T-helper 2 cell treated with Interferon-gamma antibody and Interleukin-4, amounts not matched to agents 5 μg/mL and 100 μg/mL, for 36 hours (primary cell): ENCODE data around the gene ROBO1.
"Not testable (repeated sequence)": the region's sequence is repeated elsewhere in the genome, so short reads cannot be mapped to it uniquely, and the experiment has no call there.

Experiments
- DNase-seq: peaks from one replicate; pipeline ENCODE4 v3.0.0; 2021; ENCODE audit warnings: low spot score
- H3K27ac Mint-ChIP-seq: one replicate; pipeline ENCODE4 v1.8.0; 2021; ENCODE audit warnings: mild to moderate bottlenecking, mixed read lengths
- H3K27me3 Mint-ChIP-seq: one replicate; pipeline ENCODE4 v1.8.0; 2021; ENCODE audit warnings: low read depth, mixed read lengths
- H3K36me3 Mint-ChIP-seq: one replicate; pipeline ENCODE4 v1.8.0; 2021; ENCODE audit warnings: low read depth, mixed read lengths
- H3K4me1 Mint-ChIP-seq: one replicate; pipeline ENCODE4 v1.8.0; 2021; ENCODE audit warnings: low read depth, mixed read lengths
- H3K4me3 Mint-ChIP-seq: one replicate; pipeline ENCODE4 v1.8.0; 2022; ENCODE audit warnings: mild to moderate bottlenecking, moderate library complexity, mixed read lengths
- H3K9me3 Mint-ChIP-seq: one replicate; pipeline ENCODE4 v1.8.0; 2021; ENCODE audit warnings: mixed read lengths

ROBO1 gene

GRCh38 chr3:79299949-79300635 lies 467.7 kb downstream of the ROBO1 start:
- H3K4me3 Mint-ChIP-seq, DNase-seq, H3K4me1 Mint-ChIP-seq, H3K27ac Mint-ChIP-seq, H3K27me3 Mint-ChIP-seq, H3K36me3 Mint-ChIP-seq: not testable (repeated sequence)
- H3K9me3 Mint-ChIP-seq, result peaks cover 27% of the 10 kb centered on the region

- no peaks in the 10 kb centered on the region for H3K27me3 Mint-ChIP-seq
- no peak for DNase-seq
- no peaks in the 10 kb centered on the region for H3K4me1 Mint-ChIP-seq
- no peak overlapping the region for H3K4me3 Mint-ChIP-seq
- peaks cover 37% of the 10 kb centered on the region for H3K9me3 Mint-ChIP-seq
- H3K36me3 Mint-ChIP-seq, result no peaks in the 10 kb centered on the region
- H3K27ac Mint-ChIP-seq, result no peak overlapping the region
Measured at GRCh38 chr3:79297245-79297960, 470.4 kb downstream of the ROBO1 start.

- H3K27ac Mint-ChIP-seq, result no peak overlapping the region
- H3K4me3 Mint-ChIP-seq, result no peak overlapping the region
- DNase-seq, result no peak
- H3K36me3 Mint-ChIP-seq, result no peaks in the 10 kb centered on the region
- H3K27me3 Mint-ChIP-seq, result no peaks in the 10 kb centered on the region
- no peaks in the 10 kb centered on the region for H3K4me1 Mint-ChIP-seq
- peaks cover 34% of the 10 kb centered on the region for H3K9me3 Mint-ChIP-seq
Measured at GRCh38 chr3:79286882-79287281, 480.9 kb downstream of the ROBO1 start.

- H3K4me1 Mint-ChIP-seq, result no peaks in the 10 kb centered on the region
- H3K27me3 Mint-ChIP-seq, result no peaks in the 10 kb centered on the region
- DNase-seq, result no peak
- H3K9me3 Mint-ChIP-seq, result peaks cover 27% of the 10 kb centered on the region
- no peak overlapping the region for H3K27ac Mint-ChIP-seq
- no peak overlapping the region for H3K4me3 Mint-ChIP-seq
- no peaks in the 10 kb centered on the region for H3K36me3 Mint-ChIP-seq
Measured at GRCh38 chr3:79285871-79286270, 481.9 kb downstream of the ROBO1 start.

GRCh38 chr3:79285380-79285779 lies 482.4 kb downstream of the ROBO1 start:
- Mint-ChIP-seq H3K27ac (no peak overlapping the region), H3K36me3 (no peaks in the 10 kb centered on the region), H3K4me3 (no peak overlapping the region), H3K27me3 (no peaks in the 10 kb centered on the region), H3K9me3 (peaks cover 22% of the 10 kb centered on the region), H3K4me1 (no peaks in the 10 kb centered on the region)
- DNase-seq, result no peak

- DNase-seq, result no peak
- H3K36me3 Mint-ChIP-seq, result no peaks in the 10 kb centered on the region
- no peaks in the 10 kb centered on the region for H3K27me3 Mint-ChIP-seq
- H3K4me3 Mint-ChIP-seq, result no peak overlapping the region
- peaks cover 23% of the 10 kb centered on the region for H3K9me3 Mint-ChIP-seq
- H3K4me1 Mint-ChIP-seq, result no peaks in the 10 kb centered on the region
- no peak overlapping the region for H3K27ac Mint-ChIP-seq
Measured at GRCh38 chr3:79284781-79285180, 483.0 kb downstream of the ROBO1 start.

GRCh38 chr3:79278681-79279080 lies 489.1 kb downstream of the ROBO1 start:
- no peak for DNase-seq
- no peaks in the 10 kb centered on the region for H3K27me3 Mint-ChIP-seq
- peaks cover 41% of the 10 kb centered on the region for H3K9me3 Mint-ChIP-seq
- H3K27ac Mint-ChIP-seq, result no peak overlapping the region
- no peaks in the 10 kb centered on the region for H3K36me3 Mint-ChIP-seq
- H3K4me3 Mint-ChIP-seq, result no peak overlapping the region
- no peaks in the 10 kb centered on the region for H3K4me1 Mint-ChIP-seq

- H3K36me3 Mint-ChIP-seq, result no peaks in the 10 kb centered on the region
- DNase-seq, result no peak
- no peak overlapping the region for H3K4me3 Mint-ChIP-seq
- peaks cover 15% of the 10 kb centered on the region for H3K9me3 Mint-ChIP-seq
- no peak overlapping the region for H3K27ac Mint-ChIP-seq
- H3K4me1 Mint-ChIP-seq, result no peaks in the 10 kb centered on the region
- no peaks in the 10 kb centered on the region for H3K27me3 Mint-ChIP-seq
Measured at GRCh38 chr3:79268422-79268821, 499.4 kb downstream of the ROBO1 start.

- H3K4me1 Mint-ChIP-seq, result no peaks in the 10 kb centered on the region
- H3K4me3 Mint-ChIP-seq, result no peak overlapping the region
- H3K27ac Mint-ChIP-seq, result no peak overlapping the region
- no peak for DNase-seq
- H3K36me3 Mint-ChIP-seq, result no peaks in the 10 kb centered on the region
- peaks cover 14% of the 10 kb centered on the region for H3K9me3 Mint-ChIP-seq
- no peaks in the 10 kb centered on the region for H3K27me3 Mint-ChIP-seq
Measured at GRCh38 chr3:79264892-79265291, 502.9 kb downstream of the ROBO1 start.

- no peak for DNase-seq
- Mint-ChIP-seq H3K27me3 (no peaks in the 10 kb centered on the region), H3K4me3 (no peak overlapping the region), H3K9me3 (peaks cover 9% of the 10 kb centered on the region), H3K4me1 (no peaks in the 10 kb centered on the region), H3K27ac (no peak overlapping the region), H3K36me3 (no peaks in the 10 kb centered on the region)
Measured at GRCh38 chr3:79263423-79263822, 504.4 kb downstream of the ROBO1 start.

- no peaks in the 10 kb centered on the region for H3K36me3 Mint-ChIP-seq
- no peaks in the 10 kb centered on the region for H3K4me1 Mint-ChIP-seq
- DNase-seq, result no peak
- H3K9me3 Mint-ChIP-seq, result peaks cover 17% of the 10 kb centered on the region
- H3K4me3 Mint-ChIP-seq, result no peak overlapping the region
- no peaks in the 10 kb centered on the region for H3K27me3 Mint-ChIP-seq
- H3K27ac Mint-ChIP-seq, result no peak overlapping the region
Measured at GRCh38 chr3:79258479-79258878, 509.3 kb downstream of the ROBO1 start.

- Mint-ChIP-seq H3K9me3 (peaks cover 17% of the 10 kb centered on the region), H3K27ac (no peak overlapping the region), H3K4me1 (no peaks in the 10 kb centered on the region), H3K36me3 (no peaks in the 10 kb centered on the region), H3K27me3 (no peaks in the 10 kb centered on the region), H3K4me3 (no peak overlapping the region)
- DNase-seq, result no peak
Measured at GRCh38 chr3:79257791-79258190, 510.0 kb downstream of the ROBO1 start.

- H3K4me1 Mint-ChIP-seq, result no peaks in the 10 kb centered on the region
- H3K27ac Mint-ChIP-seq, result no peak overlapping the region
- DNase-seq, result no peak
- peaks cover 14% of the 10 kb centered on the region for H3K9me3 Mint-ChIP-seq
- H3K36me3 Mint-ChIP-seq, result no peaks in the 10 kb centered on the region
- no peak overlapping the region for H3K4me3 Mint-ChIP-seq
- no peaks in the 10 kb centered on the region for H3K27me3 Mint-ChIP-seq
Measured at GRCh38 chr3:79255702-79256101, 512.1 kb downstream of the ROBO1 start.

- no peak overlapping the region for H3K4me3 Mint-ChIP-seq
- DNase-seq, result no peak
- no peak overlapping the region for H3K27ac Mint-ChIP-seq
- H3K27me3 Mint-ChIP-seq, result no peaks in the 10 kb centered on the region
- no peaks in the 10 kb centered on the region for H3K36me3 Mint-ChIP-seq
- H3K4me1 Mint-ChIP-seq, result no peaks in the 10 kb centered on the region
- peaks cover 14% of the 10 kb centered on the region for H3K9me3 Mint-ChIP-seq
Measured at GRCh38 chr3:79255292-79255691, 512.5 kb downstream of the ROBO1 start.

- Mint-ChIP-seq H3K9me3 (peaks cover 24% of the 10 kb centered on the region), H3K27me3 (no peaks in the 10 kb centered on the region), H3K4me1 (no peaks in the 10 kb centered on the region), H3K27ac (no peak overlapping the region), H3K36me3 (no peaks in the 10 kb centered on the region), H3K4me3 (no peak overlapping the region)
- DNase-seq, result no peak
Measured at GRCh38 chr3:79253704-79254103, 514.1 kb downstream of the ROBO1 start.
